AG04450 (cell line): Measurements from ENCODE around the gene RAB3GAP1. TPM values are rescaled to one million over a fixed set of nuclear protein-coding genes. Genes with fewer than 3 reads are reported as not detected.

ENCODE experiments used
- CTCF ChIA-PET: fragments of 300-600, 350-600 bp; formaldehyde crosslinking; extraction: SDS; loops from one replicate; lab custom pipeline; 2022; ENCODE audit warnings: antibody characterized with exemption, inconsistent platforms; lab: Charles Lee
- POLR2A ChIA-PET: fragments of 350-600 bp; formaldehyde crosslinking; extraction: SDS; loops from one replicate; lab custom pipeline; 2021; ENCODE audit warnings: antibody characterized with exemption, inconsistent platforms; lab: Yijun Ruan, JAX
- DNase-seq: peaks from one replicate; pipeline ENCODE4 v3.0.0-alpha.2; 2011; ENCODE audit warnings: low read depth, low spot score
- H3K27ac ChIP-seq: one replicate; pipeline ENCODE4 v1.5.1; 2012; ENCODE audit warnings: low read depth, low read length, control low read depth
- H3K27me3 ChIP-seq: one replicate; pipeline ENCODE4 v1.6.0; 2012; ENCODE audit warnings: low read length; ENCODE audit not compliant: control insufficient read depth, insufficient read depth
- H3K4me3 ChIP-seq: 2 replicates; pipeline ENCODE4 v1.5.1; 2011; ENCODE audit warnings: mild to moderate bottlenecking, low read depth, low read length, control low read depth
- H3K9me3 ChIP-seq: 2 replicates; pipeline ENCODE4 v1.5.1; 2012; ENCODE audit warnings: low read length; ENCODE audit not compliant: control insufficient read depth, insufficient read depth
- polyA plus RNA-seq: library from polyadenylated mRNA; depleted of rRNA; stranded (reverse); fragments of >200 nt; gene quantifications from 2 replicates; pipeline ENCODE4 v1.2.3, GENCODE V29; 2011
- TF ChIP-seq, protein P1 (sequence below): IDR thresholded peaks from 2 replicates; pipeline ENCODE4 v1.5.1; 2011; ENCODE audit warnings: low read depth, low read length, control low read depth, inconsistent platforms

RAB3GAP1 gene
- polyA plus RNA-seq, 1 experiment = 47.5 TPM

DNA sequence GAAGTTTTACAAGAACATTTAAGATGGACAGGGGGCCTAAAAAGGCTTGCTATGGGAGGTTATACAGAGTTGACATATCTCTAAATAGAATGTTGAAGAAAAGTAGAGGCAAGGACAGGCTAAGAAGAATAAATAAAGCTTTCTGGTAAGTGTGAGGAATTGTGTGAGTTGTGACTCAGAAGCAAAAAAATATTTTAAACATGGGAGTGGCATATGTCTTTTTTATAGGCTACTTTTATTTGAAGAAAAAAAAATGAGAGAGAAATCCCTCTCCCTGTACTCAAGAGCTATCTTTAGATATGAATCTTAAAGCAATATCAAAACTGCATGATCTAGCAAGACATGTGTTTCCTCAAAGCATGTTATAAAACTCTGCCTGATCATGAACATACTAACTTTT is 41.1 kb downstream of the RAB3GAP1 start:
- Histone ChIP-seq H3K27me3 (no peaks in the 10 kb centered on the region), H3K4me3 (no peak overlapping the region), H3K27ac (no peak overlapping the region), H3K9me3 (no peaks in the 10 kb centered on the region; the same call in 1 of the 2 replicates)
- ChIA-PET CTCF (interaction anchor here (0.5 kb wide), 1 partner anchor 706 kb away, joined by 3 read pairs; no protein-coding TSS in a partner anchor), POLR2A (no interaction called here)
- DNase-seq = no peak
- TF ChIP-seq, protein P1, sequence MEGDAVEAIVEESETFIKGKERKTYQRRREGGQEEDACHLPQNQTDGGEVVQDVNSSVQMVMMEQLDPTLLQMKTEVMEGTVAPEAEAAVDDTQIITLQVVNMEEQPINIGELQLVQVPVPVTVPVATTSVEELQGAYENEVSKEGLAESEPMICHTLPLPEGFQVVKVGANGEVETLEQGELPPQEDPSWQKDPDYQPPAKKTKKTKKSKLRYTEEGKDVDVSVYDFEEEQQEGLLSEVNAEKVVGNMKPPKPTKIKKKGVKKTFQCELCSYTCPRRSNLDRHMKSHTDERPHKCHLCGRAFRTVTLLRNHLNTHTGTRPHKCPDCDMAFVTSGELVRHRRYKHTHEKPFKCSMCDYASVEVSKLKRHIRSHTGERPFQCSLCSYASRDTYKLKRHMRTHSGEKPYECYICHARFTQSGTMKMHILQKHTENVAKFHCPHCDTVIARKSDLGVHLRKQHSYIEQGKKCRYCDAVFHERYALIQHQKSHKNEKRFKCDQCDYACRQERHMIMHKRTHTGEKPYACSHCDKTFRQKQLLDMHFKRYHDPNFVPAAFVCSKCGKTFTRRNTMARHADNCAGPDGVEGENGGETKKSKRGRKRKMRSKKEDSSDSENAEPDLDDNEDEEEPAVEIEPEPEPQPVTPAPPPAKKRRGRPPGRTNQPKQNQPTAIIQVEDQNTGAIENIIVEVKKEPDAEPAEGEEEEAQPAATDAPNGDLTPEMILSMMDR = no peak

DNA sequence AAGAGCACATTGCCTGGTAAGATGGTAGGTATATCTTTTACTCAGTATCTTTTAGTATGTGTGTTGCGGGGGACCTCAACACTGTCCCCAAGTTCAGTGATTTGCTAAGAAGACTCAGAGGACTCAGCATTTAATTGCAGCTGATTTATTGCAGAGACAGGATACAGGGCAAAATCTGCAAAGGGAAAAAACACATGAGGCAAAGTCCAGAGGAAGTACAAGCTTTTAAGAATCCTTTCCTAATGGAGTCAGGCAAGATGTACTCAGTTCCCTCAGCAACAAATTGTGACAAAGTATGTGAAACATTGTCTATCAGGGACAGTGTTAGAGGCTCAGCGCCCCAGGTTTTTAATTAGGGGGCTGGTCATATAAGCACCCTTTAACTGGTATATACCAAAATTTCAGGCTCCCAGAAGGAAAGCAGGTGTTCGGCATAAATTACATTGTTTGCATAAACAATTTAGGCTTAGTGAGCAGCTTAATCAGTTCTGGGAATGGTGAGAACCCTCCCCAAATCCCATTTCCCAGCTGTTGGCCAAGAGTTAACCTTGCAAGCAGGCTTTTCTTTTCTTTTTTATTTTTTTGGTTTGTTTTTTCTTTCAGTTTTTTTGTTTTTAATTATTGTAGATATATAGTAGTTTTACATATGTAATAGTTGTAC is 41.7 kb downstream of the RAB3GAP1 start:
- Histone ChIP-seq H3K9me3 (no peaks in the 10 kb centered on the region; the same call in 1 of the 2 replicates), H3K27ac (no peak overlapping the region), H3K27me3 (no peaks in the 10 kb centered on the region), H3K4me3 (no peak overlapping the region)
- ChIA-PET POLR2A (no interaction called here), CTCF (interaction anchor here (0.5 to 1.5 kb wide), 2 partner anchors 90 to 706 kb away, joined by 3 to 4 read pairs; no protein-coding TSS in a partner anchor)
- DNase-seq = no peak
- TF ChIP-seq, protein P1 = no peak

DNA sequence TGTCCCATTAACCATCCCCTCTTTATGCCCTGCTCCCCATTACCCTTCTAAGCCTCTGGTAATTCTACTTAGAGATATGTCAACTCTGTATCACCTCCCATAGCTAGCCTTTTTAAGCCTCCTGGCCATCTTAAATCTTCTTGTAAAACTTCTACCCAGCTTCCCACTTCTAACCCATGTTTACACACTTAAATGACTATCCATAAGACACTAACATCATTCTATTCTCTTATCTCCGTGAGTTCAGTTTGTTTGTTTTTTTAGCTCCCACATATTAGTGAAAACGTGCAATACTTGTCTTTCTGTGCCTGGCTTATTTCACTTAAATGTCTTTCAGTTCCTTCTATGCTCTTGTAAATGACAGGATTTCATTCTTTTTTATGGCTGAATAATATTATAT is 42.4 kb downstream of the RAB3GAP1 start:
- ChIA-PET CTCF (interaction anchor here (1.5 kb wide), 1 partner anchor 90 kb away, joined by 4 read pairs; no protein-coding TSS in a partner anchor), POLR2A (no interaction called here)
- TF ChIP-seq, protein P1 = no peak
- Histone ChIP-seq H3K27ac (no peak overlapping the region), H3K4me3 (no peak overlapping the region), H3K9me3 (no peaks in the 10 kb centered on the region; the same call in 1 of the 2 replicates), H3K27me3 (no peaks in the 10 kb centered on the region)
- DNase-seq = no peak

DNA sequence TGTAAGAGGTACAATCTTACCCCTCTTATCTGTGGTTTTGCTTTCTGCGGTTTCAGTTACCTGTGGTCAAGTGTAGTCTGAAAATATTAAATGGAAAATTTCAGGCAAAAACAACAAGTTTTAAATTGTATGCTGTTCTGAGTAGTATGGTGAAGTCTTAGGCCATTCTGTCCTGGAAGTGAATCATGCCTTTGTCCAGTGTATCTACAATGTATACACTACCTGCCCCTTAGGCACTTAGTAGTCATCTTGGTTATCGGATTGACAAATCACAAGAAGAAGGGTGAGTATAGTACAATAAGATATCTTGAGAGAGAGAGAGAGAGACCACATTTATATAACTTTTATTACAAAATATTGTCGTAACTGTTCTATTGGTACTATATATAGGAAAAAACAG is 43.5 kb downstream of the RAB3GAP1 start:
- no peak for DNase-seq

More for the DNA sequence above, 43.5 kb downstream of the RAB3GAP1 start:
- POLR2A ChIA-PET = no interaction called here
- H3K27ac ChIP-seq = no peak overlapping the region
- TF ChIP-seq, protein P1 = no peak
- H3K27me3 ChIP-seq = no peaks in the 10 kb centered on the region
- CTCF ChIA-PET = interaction anchor here (1.5 kb wide), 1 partner anchor 92 kb away, joined by 4 read pairs; no protein-coding TSS in a partner anchor
- no peaks in the 10 kb centered on the region; the same call in 1 of the 2 replicates for H3K9me3 ChIP-seq
- H3K4me3 ChIP-seq = no peak overlapping the region
